GM12892 (cell line): ENCODE results near the gene ABL1.

Experiments
- POLR2A ChIP-seq: IDR thresholded peaks from 2 replicates; pipeline ENCODE4 v1.6.1; 2011; ENCODE audit warnings: low read depth, low read length, control low read depth
- POLR2AphosphoS5 ChIP-seq: IDR thresholded peaks from 2 replicates; pipeline ENCODE4 v1.6.1; 2011; ENCODE audit warnings: low read depth, low read length, control low read depth
- TAF1 ChIP-seq: IDR thresholded peaks from 2 replicates; pipeline ENCODE4 v1.6.1; 2011; ENCODE audit warnings: low read depth, mild to moderate bottlenecking, control low read depth, low read length, borderline replicate concordance

DNA sequence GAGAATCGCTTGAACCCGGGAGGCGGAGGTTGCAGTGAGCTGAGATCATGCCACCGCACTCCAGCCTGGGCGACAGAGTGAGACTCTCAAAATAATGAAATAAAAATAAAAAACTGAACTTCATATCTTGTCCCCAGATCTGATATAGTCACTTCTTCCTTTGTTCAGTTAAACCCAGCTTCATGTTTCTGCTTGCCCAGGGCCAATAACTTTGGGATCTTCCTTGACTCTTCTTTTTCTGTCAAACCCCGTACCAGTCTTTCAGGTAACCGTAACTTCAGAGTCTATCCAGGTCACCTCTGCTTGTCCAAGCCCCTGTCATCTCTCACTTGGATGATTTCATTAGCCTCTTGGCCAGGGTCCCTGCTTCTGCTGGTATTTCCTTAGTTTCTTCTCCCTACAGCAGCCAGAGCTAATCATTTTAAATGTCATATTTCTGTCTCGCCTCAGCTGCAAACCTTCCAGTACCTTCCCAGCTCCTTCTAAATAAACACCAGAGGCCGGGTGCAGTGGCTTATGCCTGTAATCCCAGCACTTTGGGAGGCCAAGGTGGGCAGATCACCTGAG, 19.7 kb upstream of the ABL1 start:
- no peak for TF ChIP-seq POLR2A
- TF ChIP-seq POLR2AphosphoS5, result no peak
- no peak for TF ChIP-seq TAF1
